Esophagus muscularis mucosa (tissue), 3 donors: ENCODE results near the gene RNU1-1.
"Not testable (repeated sequence)": the region's sequence is repeated elsewhere in the genome, so short reads cannot be mapped to it uniquely, and the experiment has no call there.

Experiments
- POLR2A ChIP-seq: fragments of 450-650 bp; IDR thresholded peaks from one replicate; pipeline ENCODE4 v1.6.1; 2017; ENCODE audit warnings: antibody characterized with exemption, moderate library complexity, mild to moderate bottlenecking, low read depth
- TF ChIP-seq, protein P1 (sequence below), 3 experiments: fragments of 200-600 bp in 2 of 3; fragments of 450-650 bp in 1 of 3; sonication (generic) in 2 of 3; IDR thresholded peaks; one replicate each; pipeline ENCODE4 v1.5.1; 2017 to 2019; ENCODE audit warnings: antibody characterized with exemption in 3 of 3, mild to moderate bottlenecking in 2 of 3, moderate library complexity in 1 of 3

DNA sequence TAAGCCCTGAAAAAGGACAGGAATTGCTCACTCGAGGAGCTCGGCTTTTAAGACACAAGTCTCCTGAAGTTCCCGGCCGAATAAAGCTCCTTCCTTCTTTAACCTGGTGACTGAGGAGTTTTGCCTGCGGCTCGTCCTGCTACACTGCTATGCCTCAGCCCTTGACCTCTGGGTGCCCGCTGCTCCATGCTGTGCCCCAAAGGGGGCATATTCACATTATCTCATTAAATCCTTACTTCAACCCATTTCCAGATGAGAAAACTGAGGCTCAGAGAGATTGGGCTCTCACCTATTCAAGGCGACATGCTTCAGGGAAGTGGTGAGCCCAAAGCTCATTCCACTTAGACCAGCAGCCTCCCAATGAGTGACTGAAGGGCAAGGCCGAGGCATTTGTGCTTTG is 20.4 kb downstream of the RNU1-1 start:
- TF ChIP-seq, protein P1, sequence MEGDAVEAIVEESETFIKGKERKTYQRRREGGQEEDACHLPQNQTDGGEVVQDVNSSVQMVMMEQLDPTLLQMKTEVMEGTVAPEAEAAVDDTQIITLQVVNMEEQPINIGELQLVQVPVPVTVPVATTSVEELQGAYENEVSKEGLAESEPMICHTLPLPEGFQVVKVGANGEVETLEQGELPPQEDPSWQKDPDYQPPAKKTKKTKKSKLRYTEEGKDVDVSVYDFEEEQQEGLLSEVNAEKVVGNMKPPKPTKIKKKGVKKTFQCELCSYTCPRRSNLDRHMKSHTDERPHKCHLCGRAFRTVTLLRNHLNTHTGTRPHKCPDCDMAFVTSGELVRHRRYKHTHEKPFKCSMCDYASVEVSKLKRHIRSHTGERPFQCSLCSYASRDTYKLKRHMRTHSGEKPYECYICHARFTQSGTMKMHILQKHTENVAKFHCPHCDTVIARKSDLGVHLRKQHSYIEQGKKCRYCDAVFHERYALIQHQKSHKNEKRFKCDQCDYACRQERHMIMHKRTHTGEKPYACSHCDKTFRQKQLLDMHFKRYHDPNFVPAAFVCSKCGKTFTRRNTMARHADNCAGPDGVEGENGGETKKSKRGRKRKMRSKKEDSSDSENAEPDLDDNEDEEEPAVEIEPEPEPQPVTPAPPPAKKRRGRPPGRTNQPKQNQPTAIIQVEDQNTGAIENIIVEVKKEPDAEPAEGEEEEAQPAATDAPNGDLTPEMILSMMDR (IDR thresholded peaks at IDR 0.05) = not testable (repeated sequence)
- not testable (repeated sequence) for TF ChIP-seq POLR2A
